GM20431 (cell line): Measurements from ENCODE around the gene SEMA5A.

Experiments used
- in situ Hi-C: fragments of 300-500 bp; cut with MseI, MboI; formaldehyde crosslinking; loops from one replicate; pipeline ENCODE4 v1.15.0; 2020; ENCODE audit warnings: low sequenced_read_pairs; ENCODE audit not compliant: unreplicated experiment

Gene SEMA5A

GRCh38 chr5:9483779-9484178 lies 62.1 kb downstream of the SEMA5A start:
- in situ Hi-C loops = no loop called here

GRCh38 chr5:9483243-9483642 lies 62.6 kb downstream of the SEMA5A start:
- in situ Hi-C loops = no loop called here

- in situ Hi-C loops = no loop called here
Observed at GRCh38 chr5:9482381-9482780, 63.5 kb downstream of the SEMA5A start.

GRCh38 chr5:9480499-9480898 lies 65.4 kb downstream of the SEMA5A start:
- in situ Hi-C loops = no loop called here

GRCh38 chr5:9479990-9480389 lies 65.9 kb downstream of the SEMA5A start:
- in situ Hi-C loops = no loop called here

GRCh38 chr5:9479361-9479760 lies 66.5 kb downstream of the SEMA5A start:
- in situ Hi-C loops = no loop called here

- in situ Hi-C loops = no loop called here
Observed at GRCh38 chr5:9477537-9477936, 68.3 kb downstream of the SEMA5A start.

- in situ Hi-C loops = no loop called here
Observed at GRCh38 chr5:9474219-9475002, 71.5 kb downstream of the SEMA5A start.

GRCh38 chr5:9473624-9474023 lies 72.3 kb downstream of the SEMA5A start:
- in situ Hi-C loops = no loop called here

GRCh38 chr5:9470410-9470809 lies 75.5 kb downstream of the SEMA5A start:
- in situ Hi-C loops = no loop called here

GRCh38 chr5:9468060-9468388 lies 77.9 kb downstream of the SEMA5A start:
- in situ Hi-C loops = no loop called here

GRCh38 chr5:9467199-9468059 lies 78.4 kb downstream of the SEMA5A start:
- in situ Hi-C loops = no loop called here

GRCh38 chr5:9466697-9467096 lies 79.2 kb downstream of the SEMA5A start:
- in situ Hi-C loops = no loop called here

GRCh38 chr5:9464478-9464877 lies 81.4 kb downstream of the SEMA5A start:
- in situ Hi-C loops = no loop called here

- in situ Hi-C loops = no loop called here
Observed at GRCh38 chr5:9462109-9462508, 83.8 kb downstream of the SEMA5A start.

- in situ Hi-C loops = no loop called here
Observed at GRCh38 chr5:9460885-9461645, 84.8 kb downstream of the SEMA5A start.

GRCh38 chr5:9456435-9457042 lies 89.3 kb downstream of the SEMA5A start:
- in situ Hi-C loops = no loop called here

- in situ Hi-C loops = no loop called here
Observed at GRCh38 chr5:9455826-9456434, 89.9 kb downstream of the SEMA5A start.

- in situ Hi-C loops = no loop called here
Observed at GRCh38 chr5:9454491-9454890, 91.4 kb downstream of the SEMA5A start.

- in situ Hi-C loops = no loop called here
Observed at GRCh38 chr5:9454012-9454481, 91.8 kb downstream of the SEMA5A start.
